Body of pancreas (tissue), 4 donors: ENCODE results near the gene RAB11FIP4.

Source experiments
- POLR2A ChIP-seq, 3 donors: fragments of 450-650 bp; IDR thresholded peaks; one replicate each; pipeline ENCODE4 v1.6.1; 2016; ENCODE audit warnings: antibody characterized with exemption in 3 of 3, mild to moderate bottlenecking in 2 of 3
- TF ChIP-seq, protein P1 (sequence below), 7 experiments: fragments of 450-650 bp in 4 of 7; fragments of 200-600 bp in 3 of 7; sonication (generic) in 3 of 7; IDR thresholded peaks; one replicate each; pipeline ENCODE4 v1.5.1; 2016 to 2019; ENCODE audit warnings: antibody characterized with exemption in 7 of 7

DNA sequence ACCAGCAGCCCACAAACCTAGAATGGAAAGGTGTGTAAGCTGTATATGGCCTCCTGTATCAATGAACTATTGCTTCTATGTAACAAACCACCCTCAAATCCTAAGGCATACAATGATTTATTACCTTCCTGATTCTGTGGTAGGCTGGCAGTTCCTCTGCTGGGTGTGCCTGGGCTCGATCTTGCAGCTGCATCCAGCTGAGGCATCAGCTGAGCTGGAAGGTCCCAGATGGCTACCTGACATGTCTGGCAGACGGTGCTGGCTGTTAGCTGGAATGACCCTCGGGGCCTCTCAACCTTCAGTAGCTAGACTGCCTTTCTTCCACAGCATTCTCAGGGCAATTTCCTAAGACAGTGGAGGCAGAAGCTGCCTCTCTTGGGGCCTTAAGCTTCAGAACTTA is 152.7 kb downstream of the RAB11FIP4 start:
- TF ChIP-seq, protein P1, sequence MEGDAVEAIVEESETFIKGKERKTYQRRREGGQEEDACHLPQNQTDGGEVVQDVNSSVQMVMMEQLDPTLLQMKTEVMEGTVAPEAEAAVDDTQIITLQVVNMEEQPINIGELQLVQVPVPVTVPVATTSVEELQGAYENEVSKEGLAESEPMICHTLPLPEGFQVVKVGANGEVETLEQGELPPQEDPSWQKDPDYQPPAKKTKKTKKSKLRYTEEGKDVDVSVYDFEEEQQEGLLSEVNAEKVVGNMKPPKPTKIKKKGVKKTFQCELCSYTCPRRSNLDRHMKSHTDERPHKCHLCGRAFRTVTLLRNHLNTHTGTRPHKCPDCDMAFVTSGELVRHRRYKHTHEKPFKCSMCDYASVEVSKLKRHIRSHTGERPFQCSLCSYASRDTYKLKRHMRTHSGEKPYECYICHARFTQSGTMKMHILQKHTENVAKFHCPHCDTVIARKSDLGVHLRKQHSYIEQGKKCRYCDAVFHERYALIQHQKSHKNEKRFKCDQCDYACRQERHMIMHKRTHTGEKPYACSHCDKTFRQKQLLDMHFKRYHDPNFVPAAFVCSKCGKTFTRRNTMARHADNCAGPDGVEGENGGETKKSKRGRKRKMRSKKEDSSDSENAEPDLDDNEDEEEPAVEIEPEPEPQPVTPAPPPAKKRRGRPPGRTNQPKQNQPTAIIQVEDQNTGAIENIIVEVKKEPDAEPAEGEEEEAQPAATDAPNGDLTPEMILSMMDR (IDR thresholded peaks at IDR 0.05): no peak
- no peak for TF ChIP-seq POLR2A (IDR thresholded peaks at IDR 0.05)
